Measurements from ENCODE around the gene COLQ.

COLQ gene

DNA sequence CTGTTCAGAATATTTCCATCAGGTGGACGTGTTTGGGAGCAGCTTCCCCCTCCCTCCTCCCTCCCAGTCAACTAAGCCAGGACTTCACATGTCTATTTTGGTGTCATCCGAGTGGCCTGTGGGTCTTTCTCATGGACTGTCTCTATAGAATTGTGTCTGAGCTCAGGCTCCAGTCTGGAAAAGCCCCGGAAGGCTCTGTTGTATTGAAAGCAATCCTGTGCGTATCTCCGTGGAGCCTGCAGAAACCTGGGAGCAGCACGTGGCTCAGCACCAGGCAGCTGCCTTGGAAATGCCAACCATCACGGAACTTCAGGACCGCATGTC lies 25.2 kb downstream of the COLQ start:
- no peak overlapping the region for H3K4me3 ChIP-seq (ENCODE audit: control insufficient read depth, low read depth, low read length)
- TF ChIP-seq, protein P1, sequence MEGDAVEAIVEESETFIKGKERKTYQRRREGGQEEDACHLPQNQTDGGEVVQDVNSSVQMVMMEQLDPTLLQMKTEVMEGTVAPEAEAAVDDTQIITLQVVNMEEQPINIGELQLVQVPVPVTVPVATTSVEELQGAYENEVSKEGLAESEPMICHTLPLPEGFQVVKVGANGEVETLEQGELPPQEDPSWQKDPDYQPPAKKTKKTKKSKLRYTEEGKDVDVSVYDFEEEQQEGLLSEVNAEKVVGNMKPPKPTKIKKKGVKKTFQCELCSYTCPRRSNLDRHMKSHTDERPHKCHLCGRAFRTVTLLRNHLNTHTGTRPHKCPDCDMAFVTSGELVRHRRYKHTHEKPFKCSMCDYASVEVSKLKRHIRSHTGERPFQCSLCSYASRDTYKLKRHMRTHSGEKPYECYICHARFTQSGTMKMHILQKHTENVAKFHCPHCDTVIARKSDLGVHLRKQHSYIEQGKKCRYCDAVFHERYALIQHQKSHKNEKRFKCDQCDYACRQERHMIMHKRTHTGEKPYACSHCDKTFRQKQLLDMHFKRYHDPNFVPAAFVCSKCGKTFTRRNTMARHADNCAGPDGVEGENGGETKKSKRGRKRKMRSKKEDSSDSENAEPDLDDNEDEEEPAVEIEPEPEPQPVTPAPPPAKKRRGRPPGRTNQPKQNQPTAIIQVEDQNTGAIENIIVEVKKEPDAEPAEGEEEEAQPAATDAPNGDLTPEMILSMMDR (IDR thresholded peaks at IDR 0.05; ENCODE audit: control insufficient read depth, insufficient read depth, low read depth, low read length, missing control alignments) = no peak
- no peak for DNase-seq (ENCODE audit: low read depth)

DNA sequence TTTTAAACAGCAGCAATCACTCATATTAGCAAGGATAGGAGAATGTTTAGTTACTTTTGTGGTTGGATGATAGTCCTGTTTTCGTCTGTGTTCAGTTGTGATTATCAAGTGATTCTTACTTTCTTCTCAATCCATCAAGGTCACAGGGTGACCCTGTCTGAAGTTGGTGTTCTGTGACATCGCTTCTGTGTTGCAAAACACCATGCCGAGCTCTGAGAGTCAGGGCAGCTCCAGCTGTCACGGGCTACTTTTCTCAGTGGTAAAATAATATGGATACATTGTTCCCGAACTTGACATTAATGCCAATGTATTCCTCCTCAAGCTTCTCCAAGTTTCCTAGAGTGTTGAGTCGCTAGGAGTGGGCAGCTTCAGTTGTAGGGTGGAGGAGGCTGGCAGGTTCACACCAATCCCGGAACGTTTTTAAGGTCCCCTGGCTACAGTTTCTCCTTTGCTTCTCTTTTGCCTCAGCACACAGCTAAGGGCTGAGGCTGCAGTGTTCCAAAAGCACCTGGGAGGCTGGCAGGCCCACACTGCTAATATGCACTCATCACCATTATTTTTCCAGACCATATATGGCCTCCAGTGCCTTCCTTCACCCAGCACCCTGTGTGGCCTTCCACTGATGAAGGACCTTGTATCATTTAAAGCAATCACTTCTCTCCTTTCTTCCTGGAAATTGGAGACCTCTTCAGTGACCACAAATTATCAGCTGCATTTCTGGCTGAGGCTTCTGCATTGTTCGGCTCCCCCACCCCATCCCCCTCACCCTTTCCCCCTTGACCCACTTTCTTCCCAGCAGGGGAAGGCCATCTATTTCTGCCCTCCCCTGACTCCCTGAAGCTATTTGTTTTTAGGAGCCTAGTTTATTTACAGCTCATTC lies 25.8 kb downstream of the COLQ start:
- TF ChIP-seq, protein P1 (IDR thresholded peaks at IDR 0.05; ENCODE audit: control insufficient read depth, insufficient read depth, low read depth, low read length, missing control alignments) = no peak
- no peak overlapping the region for H3K4me3 ChIP-seq (ENCODE audit: control insufficient read depth, low read depth, low read length)
- no peak for DNase-seq (ENCODE audit: low read depth)

DNA sequence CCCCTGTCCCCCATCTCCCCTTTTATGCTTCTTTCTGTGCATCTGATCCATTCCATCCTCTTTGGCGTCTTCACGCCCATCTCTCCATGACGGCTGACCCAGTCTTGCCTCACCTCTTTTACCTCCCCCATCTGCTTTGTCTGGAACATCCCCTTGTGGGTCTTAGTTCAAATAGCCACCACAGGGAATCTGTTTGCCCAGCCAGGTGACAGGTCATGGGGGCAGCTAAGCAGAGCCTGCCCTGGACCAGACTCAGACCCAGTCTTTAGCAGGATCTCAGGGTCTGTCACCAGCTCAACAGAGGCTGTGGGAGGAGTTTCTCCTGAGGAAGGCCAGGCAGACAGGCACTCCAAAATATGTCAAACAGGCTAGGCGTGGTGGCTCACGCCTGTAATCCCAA lies 28.1 kb downstream of the COLQ start:
- no peak overlapping the region for H3K4me3 ChIP-seq (ENCODE audit: control insufficient read depth, low read depth, low read length)
- TF ChIP-seq, protein P1 (IDR thresholded peaks at IDR 0.05; ENCODE audit: control insufficient read depth, insufficient read depth, low read depth, low read length, missing control alignments) = no peak
- DNase-seq (ENCODE audit: low read depth) = no peak

DNA sequence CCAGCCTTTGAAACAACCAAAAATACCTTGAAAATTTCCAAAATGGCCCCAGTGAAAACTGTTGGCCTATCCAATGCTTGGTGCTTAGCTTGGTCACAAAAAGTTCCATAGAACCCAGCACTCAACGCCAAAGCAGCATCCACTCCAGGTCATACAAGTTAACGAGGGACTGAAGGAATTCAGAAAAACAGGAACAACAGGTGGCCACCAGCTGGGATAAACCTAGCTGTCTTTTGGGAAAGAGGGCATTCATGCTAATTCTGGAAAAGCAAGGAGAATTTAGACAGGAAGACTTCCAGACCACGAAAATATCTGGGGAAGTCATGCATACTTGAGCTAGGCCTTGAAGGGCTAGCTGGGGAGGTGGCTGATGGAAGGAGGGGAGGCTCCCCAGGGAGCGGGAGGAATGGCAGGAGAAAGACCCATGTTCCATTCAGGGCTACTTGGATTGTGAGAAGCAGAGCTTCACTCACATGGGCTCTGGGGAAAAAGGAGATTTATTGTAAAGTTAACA lies 28.6 kb downstream of the COLQ start:
- H3K4me3 ChIP-seq (ENCODE audit: control insufficient read depth, low read depth, low read length) = no peak overlapping the region
- DNase-seq (ENCODE audit: low read depth) = no peak
- TF ChIP-seq, protein P1 (IDR thresholded peaks at IDR 0.05; ENCODE audit: control insufficient read depth, insufficient read depth, low read depth, low read length, missing control alignments) = no peak

DNA sequence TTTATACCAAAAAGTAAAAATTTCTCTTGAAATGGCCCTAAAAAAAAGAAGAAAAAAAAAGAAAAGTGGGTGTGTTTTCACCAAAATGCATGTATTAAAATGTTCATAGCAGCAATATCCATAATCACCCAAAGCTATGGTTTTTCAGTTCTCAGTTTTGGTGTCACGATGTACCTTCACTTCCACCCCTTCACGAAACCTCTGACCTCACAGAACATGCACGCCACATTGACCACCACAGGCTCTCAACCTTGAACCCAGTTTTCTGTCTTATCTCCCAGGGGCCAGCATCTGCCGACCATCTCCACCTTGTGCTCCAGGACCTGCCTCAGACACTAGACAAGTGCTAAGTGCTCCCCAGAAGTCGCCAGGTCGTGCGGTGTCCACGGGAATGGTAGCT lies 30.4 kb downstream of the COLQ start:
- no peak overlapping the region for H3K4me3 ChIP-seq (ENCODE audit: control insufficient read depth, low read depth, low read length)
- DNase-seq (ENCODE audit: low read depth) = no peak
- TF ChIP-seq, protein P1 (IDR thresholded peaks at IDR 0.05; ENCODE audit: control insufficient read depth, insufficient read depth, low read depth, low read length, missing control alignments) = no peak

DNA sequence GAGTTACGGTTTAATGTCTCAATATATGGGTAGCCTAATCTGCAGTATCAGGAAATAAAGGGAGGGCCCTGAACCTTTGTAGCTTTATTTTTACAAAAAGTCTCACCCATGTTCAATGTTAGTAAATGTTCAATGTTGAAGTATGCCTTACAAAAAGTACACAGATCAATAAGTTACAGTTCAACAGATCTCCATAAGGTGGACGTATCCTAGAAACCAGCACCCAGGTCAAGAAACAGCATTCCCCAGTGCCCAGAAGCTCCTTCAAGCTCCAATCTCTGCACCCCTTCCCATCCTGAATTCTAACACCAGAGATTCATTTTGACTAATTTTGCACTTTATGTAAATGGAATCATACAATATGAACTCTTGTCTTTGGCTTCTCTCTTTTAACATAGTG lies 31.3 kb downstream of the COLQ start:
- TF ChIP-seq, protein P1 (IDR thresholded peaks at IDR 0.05; ENCODE audit: control insufficient read depth, insufficient read depth, low read depth, low read length, missing control alignments) = no peak
- H3K4me3 ChIP-seq (ENCODE audit: control insufficient read depth, low read depth, low read length) = no peak overlapping the region
- no peak for DNase-seq (ENCODE audit: low read depth)

Measured in AG09309 (cell line).